Mammary epithelial cell (primary cell): ENCODE measurements around the gene ACSF3.

Experiments
- CTCF ChIP-seq, 2 donors: IDR thresholded peaks in 1 of 2; conservative IDR thresholded peaks in 1 of 2; 2 replicates each; pipeline ENCODE4 v1.5.1; 2011 to 2012; ENCODE audit warnings: inconsistent platforms in 2 of 2, low read length in 2 of 2, mild to moderate bottlenecking in 2 of 2, control low read depth in 1 of 2, low read depth in 1 of 2; ENCODE audit not compliant: insufficient read depth in 1 of 2; ENCODE audit errors: extremely low read depth in 1 of 2
- EZH2 ChIP-seq: IDR thresholded peaks from 2 replicates; pipeline ENCODE4 v1.6.1; 2012; ENCODE audit warnings: low read length, inconsistent platforms, borderline replicate concordance

- TF ChIP-seq EZH2 (no peak), CTCF (conservative IDR thresholded peaks at IDR 0.05 in 1 of 2, IDR thresholded peaks at IDR 0.05 in 1 of 2; ENCODE audit: extremely low read depth in 1 of 2, insufficient read depth in 1 of 2, low read depth in 1 of 2, low read length in 2 of 2) (no peak)
Measured at GRCh38 chr16:89050119-89050867, 43.4 kb upstream of the ACSF3 start.
